ENCODE measurements around the gene WDR5. TPM values are rescaled to one million over a fixed set of nuclear protein-coding genes. Genes with fewer than 3 reads are reported as not detected.

The WDR5 gene
- total RNA-seq (2014; rRNA removed; shearing (Covaris generic)) (25.9 and 29.2 TPM in 2 replicates), polyA plus RNA-seq (2016; fragmentation: Nextera tagmentation; extraction: Ambion mirVana) (21.0 and 21.8 TPM in 2 replicates)

DNA sequence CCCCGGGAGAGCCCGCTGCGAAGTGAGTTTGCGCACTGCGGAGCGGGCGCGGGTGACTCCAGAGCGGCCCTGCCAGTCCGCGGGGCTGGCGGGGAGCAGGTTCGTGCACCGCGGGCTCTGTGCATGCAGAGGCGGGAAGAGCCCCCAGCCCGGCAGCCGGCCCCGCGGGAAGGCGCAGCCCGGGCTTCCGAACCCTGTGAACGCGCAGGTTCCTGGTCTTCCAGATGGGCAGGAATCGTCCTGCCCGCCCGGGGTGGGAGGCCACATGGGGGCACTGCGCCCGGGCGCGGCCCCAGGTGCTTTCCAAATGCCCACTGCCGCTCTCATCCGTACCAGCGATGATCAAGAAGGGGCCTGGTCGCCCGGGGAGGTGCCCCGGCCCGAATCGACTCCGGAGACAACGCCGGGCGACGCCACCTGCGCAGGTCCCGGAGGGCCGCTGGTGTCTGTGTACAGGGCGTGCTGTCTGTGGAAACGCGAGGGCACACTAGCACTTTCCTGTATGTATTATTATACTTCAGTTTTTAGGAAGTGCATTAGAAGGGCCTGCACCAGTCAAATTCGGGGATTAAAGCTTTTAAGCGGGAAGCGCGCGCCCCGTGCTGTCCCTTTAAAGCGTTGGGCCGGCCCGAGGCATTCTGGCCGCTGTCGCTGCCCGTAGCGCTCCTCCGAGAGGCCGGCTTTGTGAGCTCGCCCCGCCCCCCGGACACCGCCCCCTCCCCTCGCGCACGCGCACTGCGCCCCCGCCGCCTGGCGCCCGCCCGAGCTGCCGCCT, at the start of gene WDR5:
TSS of gene WDR5 (plus strand) at position 740 of the 775 bp plus-strand sequence. CDS start 3,796 bp downstream, outside the sequence.
- Histone ChIP-seq H3K27ac (peak within 1 kb of the TSS; percentile 31), H3K9me2 (ENCODE audit: insufficient read depth) (no peaks in the 10 kb centered on the region), H3K9me3 (ENCODE audit: low read depth) (no peaks in the 10 kb centered on the region), H2AFZ (peak within 1 kb of the TSS; percentile 100), H3K79me2 (ENCODE audit: insufficient read depth) (peaks cover 44% of the 10 kb centered on the region), H4K20me1 (ENCODE audit: insufficient read depth) (no peaks in the 10 kb centered on the region; the same call in 1 of the 2 replicates), H3K4me1 (ENCODE audit: insufficient read depth) (peaks cover 33% of the 10 kb centered on the region), H3K27me3 (replicated peaks; ENCODE audit: insufficient read depth) (no peaks in the 10 kb centered on the region), H3K9ac (peak within 1 kb of the TSS; percentile 94), H3K36me3 (ENCODE audit: low read depth) (no peaks in the 10 kb centered on the region), H3K4me2 (ENCODE audit: unreplicated experiment) (peak within 1 kb of the TSS; percentile 90), H3F3A (ENCODE audit: insufficient read depth) (peaks cover 14% of the 10 kb centered on the region; the same call in 1 of the 2 replicates), H3K4me3 (peak within 1 kb of the TSS; percentile 98)
- peak; percentile 96 for DNase-seq
- no peak for TF ChIP-seq EZH2 (IDR thresholded peaks at IDR 0.05; ENCODE audit: insufficient read depth, poor library complexity, severe bottlenecking)
- TF ChIP-seq EZH2phosphoT487 (IDR thresholded peaks at IDR 0.05; ENCODE audit: insufficient read depth, low read depth): no peak
- in situ Hi-C loops (cut with MboI): no loop called here
- 2% methylated on average over 54 to 59 of the region's 81 CpGs for WGBS, 2 experiments (ENCODE audit: low coverage in 1 of 2, low lambda C conversion rate in 2 of 2, missing lambda C conversion rate in 2 of 2)

DNA sequence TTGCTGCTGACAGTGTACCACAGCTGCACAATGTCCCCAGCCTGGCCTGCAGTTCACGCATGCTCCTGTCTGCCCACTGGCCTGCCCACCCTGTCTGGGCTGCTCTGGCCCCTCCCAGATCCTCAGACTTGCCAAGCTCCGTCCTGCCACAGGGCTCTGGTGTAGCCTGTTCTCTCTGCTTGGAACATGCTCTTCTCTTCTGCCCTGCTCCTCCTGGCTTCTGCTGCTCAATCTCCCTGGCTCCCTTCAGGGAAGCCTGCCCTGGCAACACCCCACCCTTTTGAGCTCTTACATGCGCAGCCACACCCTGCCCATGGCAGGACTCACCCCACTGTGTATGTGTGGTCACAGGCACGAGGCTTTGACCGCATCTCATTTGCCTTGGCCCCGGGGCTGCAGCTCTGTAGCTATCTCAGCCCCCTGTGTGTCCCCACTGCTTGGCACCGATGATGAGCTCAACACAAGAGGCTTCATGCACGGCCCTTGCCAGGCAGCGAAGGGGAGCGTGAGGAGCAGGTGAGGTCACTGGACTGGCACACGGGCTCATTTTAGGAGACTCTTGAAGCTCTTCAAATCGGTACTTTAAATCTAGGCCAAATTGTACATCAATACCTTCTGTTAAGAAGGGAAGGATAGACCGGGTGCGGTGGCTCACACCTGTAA, 47.7 kb upstream of the WDR5 start:
- Histone ChIP-seq H3K36me3 (ENCODE audit: low read depth) (no peaks in the 10 kb centered on the region), H3K27ac (no peak overlapping the region), H3K9me2 (ENCODE audit: insufficient read depth) (no peaks in the 10 kb centered on the region), H3K9me3 (ENCODE audit: low read depth) (no peaks in the 10 kb centered on the region), H3F3A (ENCODE audit: insufficient read depth) (no peaks in the 10 kb centered on the region), H3K27me3 (replicated peaks; ENCODE audit: insufficient read depth) (no peaks in the 10 kb centered on the region; the same call in 1 of the 2 replicates), H2AFZ (no peak overlapping the region), H3K4me3 (no peak overlapping the region), H3K4me2 (ENCODE audit: unreplicated experiment) (no peak overlapping the region), H3K4me1 (ENCODE audit: insufficient read depth) (no peaks in the 10 kb centered on the region), H3K9ac (no peak overlapping the region), H4K20me1 (ENCODE audit: insufficient read depth) (no peaks in the 10 kb centered on the region), H3K79me2 (ENCODE audit: insufficient read depth) (no peaks in the 10 kb centered on the region)
- in situ Hi-C loops (cut with MboI): no loop called here
- no peak for TF ChIP-seq EZH2phosphoT487 (IDR thresholded peaks at IDR 0.05; ENCODE audit: insufficient read depth, low read depth)
- no peak for TF ChIP-seq EZH2 (IDR thresholded peaks at IDR 0.05; ENCODE audit: insufficient read depth, poor library complexity, severe bottlenecking)
- no peak for DNase-seq
- WGBS, 2 experiments (ENCODE audit: low coverage in 1 of 2, low lambda C conversion rate in 2 of 2, missing lambda C conversion rate in 2 of 2): 77 to 79% methylated on average over 14 of the region's 14 CpGs

DNA sequence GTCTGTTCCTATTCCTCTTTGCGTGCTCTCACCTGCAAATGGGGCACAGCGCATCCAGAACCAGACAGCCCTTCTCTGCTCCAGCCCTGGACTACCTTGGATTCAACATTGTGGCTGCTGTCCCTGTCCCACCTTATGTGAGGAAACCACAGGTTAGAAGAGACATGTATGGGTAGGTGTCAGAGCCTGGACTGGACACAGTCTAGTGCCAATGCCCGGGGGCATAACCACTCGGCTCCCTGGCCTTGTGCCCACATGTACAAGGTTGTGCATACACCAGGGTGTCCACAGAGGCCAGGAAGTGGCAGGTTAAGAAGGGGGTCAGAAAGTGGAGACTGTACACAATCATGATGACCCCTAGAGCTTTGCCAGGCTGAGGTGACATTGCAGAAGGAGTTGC, 45.9 kb upstream of the WDR5 start:
- H2AFZ ChIP-seq: no peak overlapping the region
- no peak for DNase-seq
- in situ Hi-C loops (cut with MboI): no loop called here

DNA sequence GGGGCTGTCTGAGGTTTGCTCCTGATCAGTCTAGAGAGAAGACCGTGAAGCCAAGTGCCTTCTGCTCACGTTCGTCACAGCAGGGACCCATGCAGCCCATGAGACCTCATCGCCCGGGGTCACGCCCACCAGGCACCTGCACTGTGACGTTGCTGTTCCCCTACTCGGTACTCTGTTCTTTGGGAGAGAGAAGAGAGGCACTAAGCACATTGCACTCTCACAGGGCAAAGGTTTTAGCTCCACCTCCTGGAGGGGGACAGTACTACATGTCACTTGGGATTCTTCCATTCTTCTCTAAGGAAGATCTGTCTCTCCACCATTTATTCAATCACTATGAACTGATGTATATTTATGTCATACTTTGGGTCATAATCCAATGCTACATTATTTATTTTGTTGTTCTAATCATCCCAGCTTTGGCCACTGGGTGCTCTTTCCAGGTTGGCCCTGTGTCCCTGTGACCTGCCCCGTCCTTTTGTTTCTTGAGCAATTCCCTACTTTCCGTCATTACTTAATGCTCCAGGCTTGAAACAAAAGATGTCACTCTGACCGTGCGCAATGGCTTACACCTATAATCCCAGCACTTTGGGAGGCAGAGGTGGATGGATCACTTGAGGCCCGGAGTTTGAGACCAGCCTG, 36.6 kb upstream of the WDR5 start:
- H3K9me3 ChIP-seq (ENCODE audit: low read depth): no peaks in the 10 kb centered on the region
- no peak overlapping the region for H3K9ac ChIP-seq
- H4K20me1 ChIP-seq (ENCODE audit: insufficient read depth): no peaks in the 10 kb centered on the region
- DNase-seq: peak; percentile 40
- no peaks in the 10 kb centered on the region for H3K36me3 ChIP-seq (ENCODE audit: low read depth)
- WGBS, 2 experiments (ENCODE audit: low coverage in 1 of 2, low lambda C conversion rate in 2 of 2, missing lambda C conversion rate in 2 of 2): 28 to 35% methylated on average over 13 of the region's 13 CpGs
- H3K27me3 ChIP-seq (replicated peaks; ENCODE audit: insufficient read depth): peaks cover 4% of the 10 kb centered on the region; the same call in 1 of the 2 replicates
- no peak overlapping the region for H2AFZ ChIP-seq
- no peak overlapping the region for H3K4me2 ChIP-seq (ENCODE audit: unreplicated experiment)
- no peak overlapping the region for H3K4me3 ChIP-seq
- H3K9me2 ChIP-seq (ENCODE audit: insufficient read depth): no peaks in the 10 kb centered on the region
- no peaks in the 10 kb centered on the region for H3K4me1 ChIP-seq (ENCODE audit: insufficient read depth)
- no peaks in the 10 kb centered on the region for H3F3A ChIP-seq (ENCODE audit: insufficient read depth)
- no peaks in the 10 kb centered on the region for H3K79me2 ChIP-seq (ENCODE audit: insufficient read depth)
- TF ChIP-seq EZH2 (IDR thresholded peaks at IDR 0.05; ENCODE audit: insufficient read depth, poor library complexity, severe bottlenecking) (no peak), EZH2phosphoT487 (IDR thresholded peaks at IDR 0.05; ENCODE audit: insufficient read depth, low read depth) (no peak)
- in situ Hi-C loops (cut with MboI): no loop called here
- H3K27ac ChIP-seq: no peak overlapping the region

More for the DNA sequence above, 45.9 kb upstream of the WDR5 start:
- no peaks in the 10 kb centered on the region for H4K20me1 ChIP-seq (ENCODE audit: insufficient read depth)
- H3K4me3 ChIP-seq: no peak overlapping the region
- no peaks in the 10 kb centered on the region for H3K79me2 ChIP-seq (ENCODE audit: insufficient read depth)
- H3K4me1 ChIP-seq (ENCODE audit: insufficient read depth): no peaks in the 10 kb centered on the region
- no peaks in the 10 kb centered on the region for H3K9me2 ChIP-seq (ENCODE audit: insufficient read depth)
- no peaks in the 10 kb centered on the region for H3F3A ChIP-seq (ENCODE audit: insufficient read depth)
- H3K27ac ChIP-seq: no peak overlapping the region
- 35 to 40% methylated on average over 4 of the region's 4 CpGs for WGBS, 2 experiments (ENCODE audit: low coverage in 1 of 2, low lambda C conversion rate in 2 of 2, missing lambda C conversion rate in 2 of 2)
- H3K27me3 ChIP-seq (replicated peaks; ENCODE audit: insufficient read depth): peaks cover 6% of the 10 kb centered on the region; the same call in 1 of the 2 replicates
- no peak overlapping the region for H3K9ac ChIP-seq
- TF ChIP-seq EZH2phosphoT487 (IDR thresholded peaks at IDR 0.05; ENCODE audit: insufficient read depth, low read depth): no peak
- TF ChIP-seq EZH2 (IDR thresholded peaks at IDR 0.05; ENCODE audit: insufficient read depth, poor library complexity, severe bottlenecking): no peak
- no peaks in the 10 kb centered on the region for H3K36me3 ChIP-seq (ENCODE audit: low read depth)
- H3K9me3 ChIP-seq (ENCODE audit: low read depth): no peaks in the 10 kb centered on the region
- no peak overlapping the region for H3K4me2 ChIP-seq (ENCODE audit: unreplicated experiment)

Data from GM23248 (cell line).